ENCODE measurements around the gene VCY1B. TPM values are rescaled to one million over a fixed set of nuclear protein-coding genes. Genes with fewer than 3 reads are reported as not detected.

Gene VCY1B
- not detected in 5 replicates for total RNA-seq (2022; extraction: Qiagen RNA extraction)

GRCh38 chrY:14055927-14056326 is at the start of gene VCY1B:
VCY1B (plus strand) TSS chrY:14056227; CDS start chrY:14056290, 63 bp downstream.

Other genes starting within 250 kb of the VCY1B start
- gene VCY, start 69.8 kb upstream of the VCY1B start, total RNA-seq (2022; extraction: Qiagen RNA extraction) = not detected in 5 replicates

All from A549 treated with Mapracorat at 1 μM for 4 hours (cell line).